PC-9 (cell line): ENCODE measurements around the gene SCN8A.

Experiments used
- CTCF ChIP-seq: fragments of 200-600 bp; sonication (generic); conservative IDR thresholded peaks from 2 replicates; pipeline ENCODE4 v1.6.1; 2017; ENCODE audit warnings: mixed run types, antibody characterized with exemption, mild to moderate bottlenecking, moderate library complexity
- EZH2 ChIP-seq: fragments of 200-600 bp; sonication (generic); IDR thresholded peaks from 2 replicates; pipeline ENCODE4 v1.8.0; 2017; ENCODE audit warnings: antibody characterized with exemption, low read depth

GRCh38 chr12:51669996-51670395, 79.0 kb downstream of the SCN8A start:
- TF ChIP-seq CTCF (no peak), EZH2 (no peak)
